WTC11 (cell line): Measurements from ENCODE around the gene GALNTL6. TPM values are rescaled to one million over a fixed set of nuclear protein-coding genes. Genes with fewer than 3 reads are reported as not detected.

Experiments
- ATAC-seq: fragments of 200-7000 bp; cut with Tn5 transposase; 2 replicates; pipeline ENCODE4 v1.10.0; 2021; ENCODE audit warnings: mild to moderate bottlenecking, moderate library complexity
- CTCF ChIA-PET: fragments of 300-600 bp; sonication (Branson Sonifier 250); formaldehyde crosslinking; loops from one replicate; lab custom pipeline; 2021; ENCODE audit warnings: antibody characterized with exemption; lab: Charles Lee
- POLR2A ChIA-PET: fragments of 350-600 bp; sonication (Branson Sonifier 250); formaldehyde crosslinking; loops from one replicate; lab custom pipeline; 2021; ENCODE audit warnings: antibody characterized with exemption; lab: Charles Lee
- DNase-seq: peaks from one replicate; pipeline ENCODE4 v3.0.0; 2021; ENCODE audit warnings: low spot score
- H3K27ac Mint-ChIP-seq: 2 replicates; pipeline ENCODE4 v1.8.0; 2021; ENCODE audit warnings: mixed read lengths
- H3K27me3 Mint-ChIP-seq: 2 replicates; pipeline ENCODE4 v1.8.0; 2021; ENCODE audit warnings: low read depth, mild to moderate bottlenecking, moderate library complexity, mixed read lengths
- H3K36me3 Mint-ChIP-seq: 2 replicates; pipeline ENCODE4 v1.8.0; 2021; ENCODE audit warnings: mixed read lengths
- H3K4me1 Mint-ChIP-seq: 2 replicates; pipeline ENCODE4 v1.8.0; 2022; ENCODE audit warnings: mixed read lengths
- H3K4me3 Mint-ChIP-seq: 2 replicates; pipeline ENCODE4 v1.8.0; 2021; ENCODE audit warnings: mild to moderate bottlenecking, moderate library complexity, mixed read lengths
- H3K9me3 Mint-ChIP-seq: 2 replicates; pipeline ENCODE4 v1.8.0; 2021; ENCODE audit warnings: mixed read lengths
- ATF1 ChIP-seq: sonication (generic); formaldehyde crosslinking; IDR thresholded peaks from 2 replicates; pipeline ENCODE4 v1.8.1; 2023; ENCODE audit warnings: mild to moderate bottlenecking, moderate library complexity, missing genetic modification reagents
- CREM ChIP-seq: sonication (generic); formaldehyde crosslinking; IDR thresholded peaks from 2 replicates; pipeline ENCODE4 v1.8.1; 2022; ENCODE audit warnings: mild to moderate bottlenecking, missing genetic modification reagents, moderate library complexity
- ESRRA ChIP-seq: sonication (generic); formaldehyde crosslinking; IDR thresholded peaks from 2 replicates; pipeline ENCODE4 v1.8.1; 2022; ENCODE audit warnings: mild to moderate bottlenecking, missing genetic modification reagents, borderline replicate concordance
- HMGA2 ChIP-seq: fragments of 250-450 bp; sonication (Bioruptor Pico); IDR thresholded peaks from 2 replicates; pipeline ENCODE4 v1.4.0; 2021; ENCODE audit warnings: mild to moderate bottlenecking, moderate library complexity
- IRF2 ChIP-seq: sonication (generic); formaldehyde crosslinking; IDR thresholded peaks from 2 replicates; pipeline ENCODE4 v1.8.0; 2022; ENCODE audit warnings: low read depth, missing genetic modification reagents, borderline replicate concordance
- NFATC4 ChIP-seq: fragments of 250-450 bp; sonication (Bioruptor Pico); IDR thresholded peaks from 2 replicates; pipeline ENCODE4 v1.9.0; 2021; ENCODE audit warnings: mild to moderate bottlenecking
- OVOL2 ChIP-seq: fragments of 250-450 bp; sonication (Bioruptor Pico); IDR thresholded peaks from 2 replicates; pipeline ENCODE4 v1.9.0; 2021; ENCODE audit warnings: mild to moderate bottlenecking, borderline replicate concordance
- PRRX2 ChIP-seq: fragments of 250-450 bp; sonication (Bioruptor Pico); IDR thresholded peaks from 2 replicates; pipeline ENCODE4 v1.8.0; 2021; ENCODE audit warnings: mild to moderate bottlenecking
- SMAD4 ChIP-seq: sonication (generic); formaldehyde crosslinking; IDR thresholded peaks from 2 replicates; pipeline ENCODE4 v1.8.0; 2022; ENCODE audit warnings: mild to moderate bottlenecking, missing genetic modification reagents
- SP1 ChIP-seq: sonication (generic); formaldehyde crosslinking; conservative IDR thresholded peaks from 2 replicates; pipeline ENCODE4 v1.8.1; 2022; ENCODE audit warnings: missing genetic modification reagents
- ZNF121 ChIP-seq: sonication (generic); formaldehyde crosslinking; IDR thresholded peaks from 2 replicates; pipeline ENCODE4 v1.8.0; 2023; ENCODE audit warnings: missing genetic modification reagents
- ZNF232 ChIP-seq: sonication (generic); formaldehyde crosslinking; IDR thresholded peaks from 2 replicates; pipeline ENCODE4 v1.8.0; 2022; ENCODE audit warnings: mild to moderate bottlenecking, missing genetic modification reagents
- ZNF317 ChIP-seq: sonication (generic); formaldehyde crosslinking; IDR thresholded peaks from 2 replicates; pipeline ENCODE4 v1.8.1; 2023; ENCODE audit warnings: low read depth, mild to moderate bottlenecking, moderate library complexity, missing genetic modification reagents, borderline replicate concordance
- ZNF423 ChIP-seq: fragments of 250-450 bp; sonication (Bioruptor Pico); IDR thresholded peaks from 2 replicates; pipeline ENCODE4 v2.1.2; 2022; ENCODE audit warnings: mild to moderate bottlenecking, moderate library complexity
- total RNA-seq: library from RNA; stranded (reverse); gene quantifications from 3 replicates; pipeline ENCODE4 v1.2.3, GENCODE V29; 2021
- TF ChIP-seq, protein P1 (sequence below): sonication (generic); formaldehyde crosslinking; IDR thresholded peaks from 2 replicates; pipeline ENCODE4 v1.8.0; 2022; ENCODE audit warnings: mild to moderate bottlenecking, missing genetic modification reagents
- TF ChIP-seq, protein P2 (sequence below): fragments of 250-450 bp; sonication (Bioruptor Pico); IDR thresholded peaks from 2 replicates; pipeline ENCODE4 v1.9.0; 2021; ENCODE audit warnings: mild to moderate bottlenecking
- TF ChIP-seq, protein P3 (sequence below): sonication (generic); formaldehyde crosslinking; IDR thresholded peaks from 2 replicates; pipeline ENCODE4 v1.8.1; 2023; ENCODE audit warnings: mild to moderate bottlenecking, moderate library complexity, missing genetic modification reagents
- TF ChIP-seq, protein P4 (sequence below): sonication (generic); formaldehyde crosslinking; IDR thresholded peaks from 2 replicates; pipeline ENCODE4 v1.8.1; 2022; ENCODE audit warnings: mild to moderate bottlenecking, moderate library complexity, missing genetic modification reagents
- TF ChIP-seq, protein P5 (sequence below): fragments of 250-450 bp; sonication (Bioruptor Pico); IDR thresholded peaks from 2 replicates; pipeline ENCODE4 v2.1.2; 2022; ENCODE audit warnings: mild to moderate bottlenecking, moderate library complexity
- TF ChIP-seq, protein P6 (sequence below): sonication (generic); formaldehyde crosslinking; IDR thresholded peaks from 2 replicates; pipeline ENCODE4 v1.8.0; 2022; ENCODE audit warnings: mild to moderate bottlenecking, missing genetic modification reagents
- TF ChIP-seq, protein P7 (sequence below): sonication (generic); formaldehyde crosslinking; IDR thresholded peaks from 2 replicates; pipeline ENCODE4 v1.8.0; 2022; ENCODE audit warnings: mild to moderate bottlenecking, missing genetic modification reagents

The GALNTL6 gene
- total RNA-seq, 1 experiment from 2014 or later = 0.24 TPM

DNA sequence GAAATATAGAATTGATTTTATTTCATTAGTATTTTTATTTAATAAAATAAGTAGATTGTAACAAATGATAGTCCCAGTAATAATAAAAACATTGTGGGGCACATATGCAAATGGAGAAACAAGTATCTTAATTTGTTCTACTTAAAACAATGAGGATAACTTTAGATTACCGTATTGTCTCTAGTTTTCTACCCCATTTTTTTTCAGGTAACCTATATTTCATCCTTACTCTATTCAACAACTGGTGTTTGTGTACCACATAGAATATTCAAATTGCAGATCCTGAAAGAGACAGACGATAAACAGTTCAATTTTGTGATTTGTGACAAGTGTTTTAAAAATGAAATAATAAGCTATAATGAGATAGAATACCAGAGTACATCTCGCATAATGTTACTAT is 671.8 kb downstream of the GALNTL6 start:
- POLR2A ChIA-PET = no interaction called here
- H3K27ac Mint-ChIP-seq = no peak overlapping the region
- H3K36me3 Mint-ChIP-seq = peaks cover 30% of the 10 kb centered on the region
- CTCF ChIA-PET = no interaction called here
- no peaks in the 10 kb centered on the region; the same call in 1 of the 2 replicates for H3K27me3 Mint-ChIP-seq
- ATAC-seq (no peak), DNase-seq (no peak)
- H3K9me3 Mint-ChIP-seq = peaks cover 34% of the 10 kb centered on the region
- no peak overlapping the region for H3K4me3 Mint-ChIP-seq
- peaks cover 15% of the 10 kb centered on the region for H3K4me1 Mint-ChIP-seq
- TF ChIP-seq ATF1 (CRISPR knock-in tag) (no peak), SP1 (CRISPR knock-in tag) (no peak), NFATC4 (no peak), ZNF232 (no peak)

DNA sequence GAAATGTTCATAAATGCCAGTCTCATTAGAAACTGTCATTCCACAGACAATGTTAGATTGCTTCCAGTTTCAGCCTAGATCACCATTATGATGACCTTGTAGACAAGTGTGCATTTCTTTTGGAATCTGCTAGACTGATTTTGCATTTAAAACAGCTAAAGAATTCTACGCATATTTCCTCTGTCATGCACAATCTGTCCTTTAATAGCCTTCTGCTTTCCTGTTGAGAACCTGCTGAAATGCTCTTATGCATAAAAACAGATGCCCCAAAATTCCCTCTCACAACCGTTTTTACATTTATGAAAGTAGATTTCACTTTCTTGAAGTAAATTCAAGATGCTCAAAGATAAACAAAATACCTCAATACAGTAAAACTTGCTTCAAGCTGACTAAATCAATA is 673.3 kb downstream of the GALNTL6 start:
- Mint-ChIP-seq H3K27ac (no peak overlapping the region), H3K27me3 (no peaks in the 10 kb centered on the region), H3K4me1 (peaks cover 16% of the 10 kb centered on the region), H3K36me3 (peaks cover 19% of the 10 kb centered on the region), H3K9me3 (peaks cover 20% of the 10 kb centered on the region)
- ATAC-seq (no peak), DNase-seq (no peak)
- POLR2A ChIA-PET = interaction anchor here (0.6 kb wide), 1 partner anchor 500 kb away, joined by 4 read pairs; no protein-coding TSS in a partner anchor
- CTCF ChIA-PET = no interaction called here
- no peak for TF ChIP-seq ZNF423
- TF ChIP-seq, protein P1, sequence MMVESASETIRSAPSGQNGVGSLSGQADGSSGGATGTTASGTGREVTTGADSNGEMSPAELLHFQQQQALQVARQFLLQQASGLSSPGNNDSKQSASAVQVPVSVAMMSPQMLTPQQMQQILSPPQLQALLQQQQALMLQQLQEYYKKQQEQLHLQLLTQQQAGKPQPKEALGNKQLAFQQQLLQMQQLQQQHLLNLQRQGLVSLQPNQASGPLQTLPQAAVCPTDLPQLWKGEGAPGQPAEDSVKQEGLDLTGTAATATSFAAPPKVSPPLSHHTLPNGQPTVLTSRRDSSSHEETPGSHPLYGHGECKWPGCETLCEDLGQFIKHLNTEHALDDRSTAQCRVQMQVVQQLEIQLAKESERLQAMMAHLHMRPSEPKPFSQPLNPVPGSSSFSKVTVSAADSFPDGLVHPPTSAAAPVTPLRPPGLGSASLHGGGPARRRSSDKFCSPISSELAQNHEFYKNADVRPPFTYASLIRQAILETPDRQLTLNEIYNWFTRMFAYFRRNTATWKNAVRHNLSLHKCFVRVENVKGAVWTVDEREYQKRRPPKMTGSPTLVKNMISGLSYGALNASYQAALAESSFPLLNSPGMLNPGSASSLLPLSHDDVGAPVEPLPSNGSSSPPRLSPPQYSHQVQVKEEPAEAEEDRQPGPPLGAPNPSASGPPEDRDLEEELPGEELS (CRISPR knock-in tag) = no peak
- no peak for TF ChIP-seq ZNF121
- no peak for TF ChIP-seq ESRRA
- no peak for TF ChIP-seq IRF2 (CRISPR knock-in tag)
- TF ChIP-seq, protein P2, sequence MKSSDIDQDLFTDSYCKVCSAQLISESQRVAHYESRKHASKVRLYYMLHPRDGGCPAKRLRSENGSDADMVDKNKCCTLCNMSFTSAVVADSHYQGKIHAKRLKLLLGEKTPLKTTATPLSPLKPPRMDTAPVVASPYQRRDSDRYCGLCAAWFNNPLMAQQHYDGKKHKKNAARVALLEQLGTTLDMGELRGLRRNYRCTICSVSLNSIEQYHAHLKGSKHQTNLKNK (CRISPR knock-in tag) = no peak
- TF ChIP-seq, protein P3, sequence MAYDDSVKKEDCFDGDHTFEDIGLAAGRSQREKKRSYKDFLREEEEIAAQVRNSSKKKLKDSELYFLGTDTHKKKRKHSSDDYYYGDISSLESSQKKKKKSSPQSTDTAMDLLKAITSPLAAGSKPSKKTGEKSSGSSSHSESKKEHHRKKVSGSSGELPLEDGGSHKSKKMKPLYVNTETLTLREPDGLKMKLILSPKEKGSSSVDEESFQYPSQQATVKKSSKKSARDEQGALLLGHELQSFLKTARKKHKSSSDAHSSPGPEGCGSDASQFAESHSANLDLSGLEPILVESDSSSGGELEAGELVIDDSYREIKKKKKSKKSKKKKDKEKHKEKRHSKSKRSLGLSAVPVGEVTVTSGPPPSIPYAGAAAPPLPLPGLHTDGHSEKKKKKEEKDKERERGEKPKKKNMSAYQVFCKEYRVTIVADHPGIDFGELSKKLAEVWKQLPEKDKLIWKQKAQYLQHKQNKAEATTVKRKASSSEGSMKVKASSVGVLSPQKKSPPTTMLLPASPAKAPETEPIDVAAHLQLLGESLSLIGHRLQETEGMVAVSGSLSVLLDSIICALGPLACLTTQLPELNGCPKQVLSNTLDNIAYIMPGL (CRISPR knock-in tag) = no peak
- TF ChIP-seq, all 79 proteins: peak for 0
- H3K4me3 Mint-ChIP-seq = no peak overlapping the region

DNA sequence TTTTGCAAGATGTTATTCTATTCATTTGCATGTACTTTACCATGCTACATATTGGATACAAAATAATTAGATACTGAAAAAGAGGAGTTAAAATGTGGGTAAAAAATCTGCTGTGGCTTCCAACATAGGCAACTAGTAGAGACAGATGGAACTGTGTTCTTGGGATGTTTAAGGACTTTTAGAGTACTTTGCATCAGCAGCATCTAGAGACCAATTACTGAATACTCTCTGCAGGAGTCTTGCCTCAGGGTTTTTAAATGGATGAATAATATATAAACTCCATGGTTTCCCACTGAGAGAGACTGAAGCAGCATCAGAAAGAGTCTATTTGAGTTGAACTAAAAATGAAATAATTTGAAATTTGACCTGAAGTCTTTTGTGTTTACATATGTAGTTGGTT is 676.7 kb downstream of the GALNTL6 start:
- Mint-ChIP-seq H3K4me3 (no peak overlapping the region), H3K4me1 (peaks cover 16% of the 10 kb centered on the region), H3K27me3 (no peaks in the 10 kb centered on the region), H3K27ac (no peak overlapping the region), H3K36me3 (no peaks in the 10 kb centered on the region), H3K9me3 (no peaks in the 10 kb centered on the region)
- POLR2A ChIA-PET = no interaction called here
- DNase-seq (no peak), ATAC-seq (peak; percentile 24; the same call in 1 of the 2 replicates)
- CTCF ChIA-PET = no interaction called here
- TF ChIP-seq, protein P3 (CRISPR knock-in tag) = no peak
- TF ChIP-seq OVOL2 (CRISPR knock-in tag) = no peak
- TF ChIP-seq HMGA2 (CRISPR knock-in tag) = no peak
- TF ChIP-seq, protein P4, sequence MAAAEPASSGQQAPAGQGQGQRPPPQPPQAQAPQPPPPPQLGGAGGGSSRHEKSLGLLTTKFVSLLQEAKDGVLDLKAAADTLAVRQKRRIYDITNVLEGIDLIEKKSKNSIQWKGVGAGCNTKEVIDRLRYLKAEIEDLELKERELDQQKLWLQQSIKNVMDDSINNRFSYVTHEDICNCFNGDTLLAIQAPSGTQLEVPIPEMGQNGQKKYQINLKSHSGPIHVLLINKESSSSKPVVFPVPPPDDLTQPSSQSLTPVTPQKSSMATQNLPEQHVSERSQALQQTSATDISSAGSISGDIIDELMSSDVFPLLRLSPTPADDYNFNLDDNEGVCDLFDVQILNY = no peak
- TF ChIP-seq, protein P5, sequence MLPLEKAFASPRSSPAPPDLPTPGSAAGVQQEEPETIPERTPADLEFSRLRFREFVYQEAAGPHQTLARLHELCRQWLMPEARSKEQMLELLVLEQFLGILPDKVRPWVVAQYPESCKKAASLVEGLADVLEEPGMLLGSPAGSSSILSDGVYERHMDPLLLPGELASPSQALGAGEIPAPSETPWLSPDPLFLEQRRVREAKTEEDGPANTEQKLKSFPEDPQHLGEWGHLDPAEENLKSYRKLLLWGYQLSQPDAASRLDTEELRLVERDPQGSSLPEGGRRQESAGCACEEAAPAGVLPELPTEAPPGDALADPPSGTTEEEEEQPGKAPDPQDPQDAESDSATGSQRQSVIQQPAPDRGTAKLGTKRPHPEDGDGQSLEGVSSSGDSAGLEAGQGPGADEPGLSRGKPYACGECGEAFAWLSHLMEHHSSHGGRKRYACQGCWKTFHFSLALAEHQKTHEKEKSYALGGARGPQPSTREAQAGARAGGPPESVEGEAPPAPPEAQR (CRISPR knock-in tag) = no peak
- no peak for TF ChIP-seq SMAD4 (CRISPR knock-in tag)
- TF ChIP-seq PRRX2 (CRISPR knock-in tag) = no peak
- TF ChIP-seq, protein P6, sequence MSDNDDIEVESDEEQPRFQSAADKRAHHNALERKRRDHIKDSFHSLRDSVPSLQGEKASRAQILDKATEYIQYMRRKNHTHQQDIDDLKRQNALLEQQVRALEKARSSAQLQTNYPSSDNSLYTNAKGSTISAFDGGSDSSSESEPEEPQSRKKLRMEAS (CRISPR knock-in tag) = no peak
- TF ChIP-seq, protein P7, sequence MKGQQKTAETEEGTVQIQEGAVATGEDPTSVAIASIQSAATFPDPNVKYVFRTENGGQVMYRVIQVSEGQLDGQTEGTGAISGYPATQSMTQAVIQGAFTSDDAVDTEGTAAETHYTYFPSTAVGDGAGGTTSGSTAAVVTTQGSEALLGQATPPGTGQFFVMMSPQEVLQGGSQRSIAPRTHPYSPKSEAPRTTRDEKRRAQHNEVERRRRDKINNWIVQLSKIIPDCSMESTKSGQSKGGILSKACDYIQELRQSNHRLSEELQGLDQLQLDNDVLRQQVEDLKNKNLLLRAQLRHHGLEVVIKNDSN (CRISPR knock-in tag) = no peak
- TF ChIP-seq CREM (CRISPR knock-in tag) = no peak
- TF ChIP-seq ZNF317 (CRISPR knock-in tag) = no peak
